ENCODE measurements around the gene PTPRN2.

PTPRN2 gene

GRCh38 chr7:157637216-157637949 is 950.2 kb downstream of the PTPRN2 start:
- DNase-seq (ENCODE audit: extremely low read depth, low read depth) = no peak
- no peak for TF ChIP-seq CTCF (IDR thresholded peaks at IDR 0.05; ENCODE audit: low read depth, low read length)

- no peak for TF ChIP-seq CTCF (IDR thresholded peaks at IDR 0.05; ENCODE audit: low read depth, low read length)
- DNase-seq (ENCODE audit: extremely low read depth, low read depth) = no peak
These were observed 952.0 kb downstream of the PTPRN2 start for GRCh38 chr7:157635669-157636068.

GRCh38 chr7:157635148-157635500 is 952.5 kb downstream of the PTPRN2 start:
- no peak for DNase-seq (ENCODE audit: extremely low read depth, low read depth)
- no peak for TF ChIP-seq CTCF (IDR thresholded peaks at IDR 0.05; ENCODE audit: low read depth, low read length)

- no peak for TF ChIP-seq CTCF (IDR thresholded peaks at IDR 0.05; ENCODE audit: low read depth, low read length)
- DNase-seq (ENCODE audit: extremely low read depth, low read depth) = no peak
These were observed 953.0 kb downstream of the PTPRN2 start for GRCh38 chr7:157634401-157635147.

GRCh38 chr7:157633465-157634185 is 954.0 kb downstream of the PTPRN2 start:
- no peak for DNase-seq (ENCODE audit: extremely low read depth, low read depth)
- TF ChIP-seq CTCF (IDR thresholded peaks at IDR 0.05; ENCODE audit: low read depth, low read length) = no peak

- no peak for TF ChIP-seq CTCF (IDR thresholded peaks at IDR 0.05; ENCODE audit: low read depth, low read length)
- DNase-seq (ENCODE audit: extremely low read depth, low read depth) = no peak
These were observed 957.2 kb downstream of the PTPRN2 start for GRCh38 chr7:157630301-157630853.

Data from AG09319 (cell line).